Psoas muscle (tissue), 8 donors: Measurements from ENCODE around the gene FAM181A. TPM values are rescaled to one million over a fixed set of nuclear protein-coding genes. Genes with fewer than 3 reads are reported as not detected.
A peak's percentile ranks its signal among the peaks of the same experiment; 100 is the strongest.

Experiments used
- ATAC-seq, 4 donors: fragments of 200-7000 bp; cut with Tn5 transposase; one replicate each; pipeline ENCODE4 v1.9.1; 2020; ENCODE audit warnings: moderate library complexity in 3 of 4, mild to moderate bottlenecking in 2 of 4
- DNase-seq, 2 donors: peaks; one replicate each; pipeline ENCODE4 v3.0.0-alpha.2; 2020
- H3K27ac ChIP-seq: fragments of 200-600 bp; one replicate; pipeline ENCODE4 v1.8.0; 2022
- H3K27me3 ChIP-seq, 3 donors: fragments of 200-600 bp in 1 of 3; one replicate each; pipeline versions ENCODE4 v1.6.1 to v1.8.0; 2013 to 2022; ENCODE audit warnings: low read length in 2 of 3, mild to moderate bottlenecking in 2 of 3, moderate library complexity in 1 of 3; ENCODE audit not compliant: insufficient read depth in 3 of 3
- H3K36me3 ChIP-seq, 2 donors: fragments of 200-600 bp in 1 of 2; one replicate each; pipeline versions ENCODE4 v1.6.1 to v1.8.0; 2013 to 2022; ENCODE audit warnings: low read depth in 1 of 2, mild to moderate bottlenecking in 1 of 2, moderate library complexity in 1 of 2; ENCODE audit not compliant: insufficient read depth in 1 of 2
- H3K4me1 ChIP-seq: fragments of 200-600 bp; one replicate; pipeline ENCODE4 v1.8.0; 2022
- H3K4me3 ChIP-seq: fragments of 200-600 bp; one replicate; pipeline ENCODE4 v1.8.0; 2022; ENCODE audit warnings: mild to moderate bottlenecking
- H3K9me3 ChIP-seq: fragments of 200-600 bp; one replicate; pipeline ENCODE4 v1.8.0; 2022
- WGBS, 3 donors: extraction: QIAGEN DNeasy Blood & Tissue Kit; methylation state at CpG; one replicate each; pipeline versions ENCODE4 v1.1.6 to v1.1.7; 2013; 5-methylcytosine and 5-hydroxymethylcytosine counted together
- intact Hi-C, 2 donors: fragments of 100-400 bp; cut with DNase I; formaldehyde crosslinking; loops; one replicate each; pipeline versions ENCODE4 v1.11.0 to v1.14.2; 2022
- polyA plus RNA-seq, 3 donors: library from polyadenylated mRNA; stranded (reverse); fragments of 200-250 nt; gene quantifications; one replicate each; pipeline ENCODE4 v1.2.3, GENCODE V29; 2013
- total RNA-seq, 4 donors: library from RNA; stranded (reverse); fragmentation: NEBNext Ultra II Directional in 2 of 4; extraction: Animal tissue kit (Norgen Biotek cat#: 25700) in 2 of 4; gene quantifications; one replicate each; pipeline versions ENCODE4 v1.2.1 to v1.2.4, GENCODE V29; 2021 to 2023
- TF ChIP-seq, protein P1 (sequence below): fragments of 200-600 bp; IDR thresholded peaks from one replicate; pipeline ENCODE4 v1.8.0; 2022; ENCODE audit warnings: antibody characterized with exemption
- donor health status: healthy with polysubstance abuse.
- donor health status: DM: no; HTN: no; CAD: no; lungs with moderate emphysema.
- donor health status: Bipolar disorder and iron deficiency.
- donor health status: healthy.
- donor health status: DM: yes; HTN: yes; CAD: no.
- donor health status: DM: no; HTN: no; CAD: no.
- donor health status: DM: no; HTN: no; CAD: no.
- donor health status: DM: yes; HTN: yes; CAD: no.

Gene FAM181A
- total and polyA plus RNA-seq, 7 donors: 0.14 to 0.32 TPM; not detected in 5

DNA sequence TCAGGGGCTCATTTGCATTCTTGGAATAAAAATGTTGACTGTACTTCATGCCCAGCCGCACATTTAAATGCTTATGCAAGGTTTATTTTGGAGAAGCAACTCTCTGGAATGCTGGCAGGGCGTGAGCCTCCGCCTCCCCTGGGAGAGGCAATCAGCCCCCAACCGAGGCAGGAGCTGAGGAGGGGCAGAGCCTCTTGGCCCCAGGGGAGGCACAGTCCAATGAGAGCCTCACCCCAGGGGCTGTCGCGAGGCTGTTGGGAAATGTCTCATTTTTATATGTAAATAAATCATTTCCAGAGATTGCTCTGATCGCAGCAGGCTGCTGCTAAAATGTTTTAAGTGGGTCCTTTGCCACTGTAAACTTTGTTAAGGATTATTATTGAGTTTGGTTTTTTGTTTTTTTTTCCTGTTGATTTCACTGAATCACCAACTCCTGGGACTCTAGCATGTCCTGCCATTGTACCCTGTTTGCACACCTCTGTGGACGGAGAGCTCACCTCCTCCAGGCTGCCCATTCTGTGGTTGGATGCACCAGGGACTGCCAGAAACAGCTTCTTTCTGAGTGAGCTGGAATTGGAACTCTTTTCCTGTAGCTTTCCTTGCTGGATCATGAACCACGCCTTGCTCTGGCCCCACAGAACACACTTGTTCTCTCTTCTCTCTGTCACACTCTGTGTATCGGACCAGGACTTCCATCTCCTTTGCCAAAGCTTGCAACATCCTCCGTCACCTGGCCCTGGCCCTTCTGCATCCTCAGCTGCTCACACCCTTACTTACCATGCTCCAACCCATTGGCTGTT lies 46.9 kb upstream of the FAM181A start:
- WGBS, 3 donors: 25 to 40% (median 28%) methylated on average over 11 of the region's 11 CpGs
- no peak overlapping the region for H3K4me3 ChIP-seq
- peaks cover 0 to 4% (median 1%) of the 10 kb centered on the region in 3 donors for H3K27me3 ChIP-seq
- H3K9me3 ChIP-seq: no peaks in the 10 kb centered on the region
- peak in 1 of 2 donors; percentile 40 for DNase-seq
- ATAC-seq: no peak
- TF ChIP-seq, protein P1, sequence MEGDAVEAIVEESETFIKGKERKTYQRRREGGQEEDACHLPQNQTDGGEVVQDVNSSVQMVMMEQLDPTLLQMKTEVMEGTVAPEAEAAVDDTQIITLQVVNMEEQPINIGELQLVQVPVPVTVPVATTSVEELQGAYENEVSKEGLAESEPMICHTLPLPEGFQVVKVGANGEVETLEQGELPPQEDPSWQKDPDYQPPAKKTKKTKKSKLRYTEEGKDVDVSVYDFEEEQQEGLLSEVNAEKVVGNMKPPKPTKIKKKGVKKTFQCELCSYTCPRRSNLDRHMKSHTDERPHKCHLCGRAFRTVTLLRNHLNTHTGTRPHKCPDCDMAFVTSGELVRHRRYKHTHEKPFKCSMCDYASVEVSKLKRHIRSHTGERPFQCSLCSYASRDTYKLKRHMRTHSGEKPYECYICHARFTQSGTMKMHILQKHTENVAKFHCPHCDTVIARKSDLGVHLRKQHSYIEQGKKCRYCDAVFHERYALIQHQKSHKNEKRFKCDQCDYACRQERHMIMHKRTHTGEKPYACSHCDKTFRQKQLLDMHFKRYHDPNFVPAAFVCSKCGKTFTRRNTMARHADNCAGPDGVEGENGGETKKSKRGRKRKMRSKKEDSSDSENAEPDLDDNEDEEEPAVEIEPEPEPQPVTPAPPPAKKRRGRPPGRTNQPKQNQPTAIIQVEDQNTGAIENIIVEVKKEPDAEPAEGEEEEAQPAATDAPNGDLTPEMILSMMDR: no peak
- no peaks in the 10 kb centered on the region for H3K36me3 ChIP-seq
- H3K27ac ChIP-seq: no peak overlapping the region
- intact Hi-C loops: no loop called here
- no peaks in the 10 kb centered on the region for H3K4me1 ChIP-seq

DNA sequence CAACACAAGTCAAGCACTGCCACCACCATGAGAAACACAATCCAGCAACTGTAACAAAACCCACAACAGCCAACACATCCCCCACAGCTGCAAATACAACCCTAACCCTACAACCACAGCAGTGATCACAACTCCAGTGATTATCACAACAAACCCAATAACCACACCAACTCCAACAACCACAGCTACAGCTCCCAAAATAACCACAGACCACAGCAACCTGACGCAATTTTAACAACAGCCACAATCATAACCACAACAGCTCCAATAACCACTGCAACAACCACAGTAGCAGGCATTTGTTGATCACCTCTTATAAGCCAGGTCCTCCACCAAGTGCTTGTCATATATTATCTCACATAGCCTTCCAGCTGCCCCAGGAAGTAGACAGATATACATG lies 42.2 kb upstream of the FAM181A start:
- Histone ChIP-seq H3K9me3 (no peaks in the 10 kb centered on the region), H3K36me3 (no peaks in the 10 kb centered on the region), H3K4me1 (no peaks in the 10 kb centered on the region), H3K27me3 (peaks cover 0 to 7% (median 1%) of the 10 kb centered on the region in 3 donors), H3K4me3 (no peak overlapping the region), H3K27ac (no peak overlapping the region)
- ATAC-seq (no peak), DNase-seq (no peak)
- TF ChIP-seq, protein P1: no peak
- intact Hi-C loops: no loop called here
- 79 to 92% (median 84%) methylated on average over 1 of the region's 1 CpG for WGBS, 3 donors

DNA sequence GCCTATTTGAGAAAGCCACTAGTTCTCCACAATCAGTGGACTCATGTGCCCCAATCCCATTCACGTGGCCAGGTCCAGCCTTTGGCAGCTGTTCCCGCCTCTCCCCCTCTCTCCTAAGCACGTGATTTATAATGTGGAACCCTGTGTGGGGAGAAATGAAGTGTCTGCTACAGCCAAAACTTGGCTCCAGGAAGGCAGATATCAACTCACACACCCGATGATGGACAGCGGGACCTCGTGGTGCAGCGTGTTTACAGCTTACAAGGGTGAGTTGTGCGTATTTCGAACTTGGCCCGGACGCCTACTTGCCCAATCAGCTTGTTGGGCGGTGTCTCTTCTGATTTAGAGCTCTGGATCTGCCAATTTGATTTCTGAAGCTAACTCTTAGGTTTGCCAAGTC lies 38.1 kb upstream of the FAM181A start:
- ATAC-seq: peak in 1 of 4 donors; percentile 66
- Histone ChIP-seq H3K4me3 (no peak overlapping the region), H3K4me1 (no peaks in the 10 kb centered on the region), H3K27ac (no peak overlapping the region), H3K27me3 (peaks cover 0 to 3% (median 0%) of the 10 kb centered on the region in 3 donors), H3K9me3 (no peaks in the 10 kb centered on the region), H3K36me3 (no peaks in the 10 kb centered on the region)
- 41 to 57% (median 53%) methylated on average over 12 of the region's 12 CpGs for WGBS, 3 donors
- TF ChIP-seq, protein P1: no peak
- intact Hi-C loops: no loop called here
- no peak for DNase-seq

DNA sequence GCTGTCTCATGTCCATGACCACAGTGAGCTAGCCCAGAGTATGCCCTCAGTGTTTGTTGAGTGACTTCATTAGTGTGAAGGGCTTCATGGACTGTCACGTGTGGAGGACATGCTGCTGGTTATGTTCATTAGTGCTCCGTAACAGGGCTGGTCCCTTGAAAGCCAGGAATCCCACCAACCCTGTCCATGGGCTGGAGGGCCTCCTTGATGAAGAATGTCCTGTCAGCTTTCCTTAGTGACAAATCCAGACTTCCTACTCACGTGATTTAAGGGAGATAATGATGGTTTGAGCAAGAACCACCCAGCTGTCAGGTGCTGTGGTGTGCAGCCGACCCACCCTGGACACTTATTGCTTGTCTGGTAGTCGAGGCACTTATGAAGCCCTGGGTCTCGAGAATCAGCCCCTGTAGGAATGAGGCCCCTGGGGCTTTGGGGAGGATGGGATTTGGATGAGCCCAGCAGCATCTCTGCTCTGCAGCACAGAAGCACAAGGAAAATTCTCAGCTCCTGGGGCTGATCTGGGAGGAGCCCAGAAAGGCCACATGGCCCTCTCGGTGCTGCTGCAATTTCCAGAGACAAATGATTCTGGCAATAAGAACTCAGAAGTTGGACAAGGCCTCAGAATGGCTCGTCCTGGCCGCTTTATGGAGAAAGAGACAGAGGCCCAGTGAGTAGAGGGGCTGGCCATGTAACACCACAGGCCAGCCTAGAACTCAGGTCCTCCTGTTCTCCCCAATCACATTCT lies 37.2 kb upstream of the FAM181A start:
- peaks cover 0 to 3% (median 0%) of the 10 kb centered on the region in 3 donors for H3K27me3 ChIP-seq
- TF ChIP-seq, protein P1: no peak
- WGBS, 3 donors: 76 to 82% (median 77%) methylated on average over 9 of the region's 9 CpGs
- DNase-seq (no peak), ATAC-seq (no peak)
- no peaks in the 10 kb centered on the region for H3K4me1 ChIP-seq
- H3K36me3 ChIP-seq: no peaks in the 10 kb centered on the region
- H3K4me3 ChIP-seq: no peak overlapping the region
- no peak overlapping the region for H3K27ac ChIP-seq
- intact Hi-C loops: no loop called here
- no peaks in the 10 kb centered on the region for H3K9me3 ChIP-seq
